ENCODE results near the gene SHOX.
"Not testable (repeated sequence)": the region's sequence is repeated elsewhere in the genome, so short reads cannot be mapped to it uniquely, and the experiment has no call there.

Gene SHOX

DNA sequence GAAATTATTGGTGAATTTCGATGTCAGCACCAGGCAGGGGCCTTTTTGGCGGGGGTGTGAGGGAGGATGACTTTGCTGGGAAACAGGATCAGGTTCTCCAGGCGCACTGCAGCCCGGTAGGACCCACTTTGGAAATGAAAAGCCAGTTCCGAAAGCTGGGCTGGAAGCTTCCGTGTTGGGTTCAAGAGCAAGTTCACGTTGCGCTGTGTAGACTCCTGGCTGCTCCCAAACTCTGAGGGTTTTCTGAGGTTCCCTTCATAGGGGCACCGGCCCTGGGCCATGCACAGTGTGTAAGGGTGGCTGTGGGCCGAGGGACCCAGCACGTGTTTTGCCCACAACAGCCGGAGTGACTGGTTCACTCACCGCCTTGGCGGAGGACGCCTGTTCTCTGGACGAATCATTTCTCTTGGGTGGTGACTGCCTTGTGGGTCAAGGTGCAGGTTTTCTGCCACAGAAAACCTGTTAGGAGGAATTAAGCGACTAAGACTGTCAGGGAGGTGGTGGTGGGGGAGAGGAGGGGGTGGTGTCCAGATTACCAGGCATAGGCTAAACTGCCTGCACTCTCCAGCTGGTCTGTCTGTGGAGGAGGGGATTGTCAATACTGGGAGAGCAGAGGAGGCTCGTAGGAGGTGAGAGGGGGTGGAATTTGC, 8.0 kb downstream of the SHOX start:
- no peak for DNase-seq

DNA sequence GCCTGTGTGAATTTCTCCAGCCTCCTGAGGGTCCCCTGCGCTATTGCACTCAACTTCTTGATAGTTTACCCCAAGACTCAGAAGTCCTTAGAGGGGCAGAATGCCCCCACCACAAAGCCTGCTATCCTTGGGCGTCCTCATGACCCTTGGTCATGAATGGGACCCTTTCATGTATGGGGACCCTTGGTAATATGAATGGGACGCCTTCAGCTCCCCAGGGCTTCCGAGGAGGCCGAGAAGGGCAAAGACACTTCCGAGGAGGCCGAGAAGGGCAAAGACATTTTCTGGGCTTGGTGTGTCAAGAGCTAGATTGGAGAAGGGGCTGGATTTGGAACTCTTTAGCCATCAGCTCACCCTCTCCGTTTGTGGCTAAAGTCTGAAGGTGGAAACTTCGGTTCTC, 8.6 kb downstream of the SHOX start:
- no peak for DNase-seq

DNA sequence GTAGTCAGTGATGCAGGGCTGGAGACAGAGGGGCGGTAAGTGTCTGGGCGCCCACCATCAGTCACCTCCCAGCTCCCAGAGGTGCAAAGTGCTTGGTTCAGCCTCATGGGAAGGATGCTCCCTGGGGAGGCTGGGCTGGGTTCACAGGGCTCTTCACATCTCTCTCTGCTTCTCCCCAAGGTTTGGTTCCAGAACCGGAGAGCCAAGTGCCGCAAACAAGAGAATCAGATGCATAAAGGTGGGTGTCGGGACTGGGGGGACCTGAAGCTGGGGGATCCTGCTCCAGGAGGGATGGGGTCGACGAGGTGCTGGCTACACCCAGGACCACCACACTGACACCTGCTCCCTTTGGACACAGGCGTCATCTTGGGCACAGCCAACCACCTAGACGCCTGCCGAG, 10.1 kb downstream of the SHOX start:
- DNase-seq: no peak

DNA sequence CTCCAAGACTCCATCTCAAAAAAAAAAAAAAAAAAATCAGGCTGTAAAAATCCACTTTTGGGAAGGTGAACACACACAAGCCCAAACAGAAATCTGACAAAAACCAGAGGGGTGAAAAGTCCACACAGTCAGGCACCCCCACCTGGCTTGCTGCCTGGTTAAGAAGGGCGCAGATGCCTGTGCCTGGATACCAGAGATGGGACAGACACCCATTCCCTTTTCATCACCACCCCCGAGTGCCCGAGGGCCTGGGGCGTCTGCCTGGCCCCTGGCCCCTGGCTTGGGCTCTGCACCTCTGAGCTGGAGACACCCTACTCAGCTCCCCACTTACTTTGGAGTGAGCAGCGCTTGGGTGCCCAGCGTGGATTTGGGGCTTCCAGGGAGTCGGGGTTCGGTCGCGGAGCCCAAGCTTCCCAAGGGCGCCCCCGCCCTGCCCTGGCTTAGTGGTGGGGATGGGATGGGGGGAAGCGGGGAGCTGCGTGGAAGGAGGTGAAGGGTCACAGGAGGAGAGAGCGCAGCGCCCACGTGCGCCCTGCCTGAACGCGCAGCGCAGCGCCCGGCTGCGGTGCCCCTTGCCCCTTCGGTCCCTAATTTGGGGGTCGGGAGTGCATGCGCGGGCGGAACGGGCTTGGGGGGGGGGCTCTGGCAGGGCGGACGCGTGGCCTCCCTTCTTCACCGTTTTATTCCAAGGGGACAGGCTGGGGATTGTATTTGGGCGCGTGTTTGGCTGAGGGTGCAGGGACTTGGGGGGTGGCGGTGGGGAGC, 11.3 kb downstream of the SHOX start:
- DNase-seq: no peak

DNA sequence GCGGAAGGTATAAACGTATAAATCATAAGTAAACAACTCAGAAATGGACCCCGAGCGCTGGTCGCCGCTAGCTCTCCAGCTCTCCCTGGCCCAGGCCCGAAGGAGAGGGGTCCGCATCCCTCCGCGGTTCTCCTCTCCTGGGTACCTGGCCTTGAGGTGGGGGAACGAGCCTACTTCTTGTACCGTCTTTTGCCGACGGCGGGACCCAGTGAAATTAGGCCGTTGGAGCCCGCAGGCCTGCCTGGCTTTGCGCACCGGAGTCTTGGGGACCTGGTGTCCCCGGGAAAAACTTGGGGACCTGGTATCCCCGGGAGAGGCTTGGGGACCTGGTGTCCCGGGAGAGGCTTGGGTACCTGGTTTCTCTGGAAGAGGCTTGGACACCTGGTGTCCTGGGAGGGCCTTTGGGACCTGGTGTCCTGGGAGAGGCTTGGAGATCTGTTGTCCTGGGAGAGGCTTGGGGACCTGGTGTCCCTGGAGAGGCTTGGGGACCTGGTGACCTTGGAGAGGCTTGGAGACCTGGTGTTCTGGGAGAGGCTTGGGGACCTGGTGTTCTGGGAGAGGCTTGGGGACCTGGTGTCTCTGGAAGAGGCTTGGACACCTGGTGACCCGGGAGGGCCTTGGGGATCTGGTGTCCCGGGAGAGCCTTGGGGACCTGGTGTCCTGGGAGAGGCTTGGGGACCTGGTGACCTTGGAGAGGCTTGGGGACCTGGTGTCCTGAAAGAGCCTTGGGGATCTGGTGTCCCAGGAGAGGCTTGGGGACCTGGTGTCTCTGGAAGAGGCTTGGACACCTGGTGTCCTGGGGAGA, 12.0 kb downstream of the SHOX start:
- DNase-seq: no peak

DNA sequence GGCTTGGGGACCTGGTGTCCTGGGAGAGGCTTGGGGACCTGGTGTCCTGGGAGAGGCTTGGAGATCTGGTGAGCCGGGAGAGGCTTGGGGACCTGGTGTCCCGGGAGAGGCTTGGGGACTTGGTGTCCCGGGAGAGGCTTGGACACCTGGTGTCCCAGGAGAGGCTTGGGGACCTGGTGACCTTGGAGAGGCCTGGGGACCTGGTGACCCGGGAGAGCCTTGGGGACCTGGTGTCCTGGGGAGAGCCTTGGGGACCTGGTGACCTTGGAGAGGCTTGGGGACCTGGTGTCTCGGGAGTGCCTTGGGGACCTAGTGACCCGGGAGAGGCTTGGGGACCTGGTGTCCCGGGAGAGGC, 12.6 kb downstream of the SHOX start:
- no peak for DNase-seq

DNA sequence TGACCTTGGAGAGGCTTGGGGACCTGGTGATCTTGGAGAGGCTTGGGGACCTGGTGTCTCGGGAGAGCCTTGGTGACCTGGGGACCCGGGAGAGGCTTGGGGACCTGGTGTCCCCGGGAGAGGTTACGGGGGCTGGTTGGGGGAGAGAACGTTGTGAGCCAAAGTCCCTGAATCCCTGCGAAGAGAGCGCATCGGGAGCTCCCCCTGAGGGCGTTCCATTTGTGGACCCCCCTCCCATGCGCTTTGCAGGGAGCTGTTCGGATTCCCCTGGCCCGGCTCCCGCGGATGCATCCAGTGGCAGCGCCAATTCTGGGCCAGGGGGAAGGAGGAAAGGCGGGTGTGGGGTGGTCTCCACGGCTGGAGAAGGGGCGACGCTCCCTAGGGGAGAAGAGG, 13.3 kb downstream of the SHOX start:
- no peak for DNase-seq

DNA sequence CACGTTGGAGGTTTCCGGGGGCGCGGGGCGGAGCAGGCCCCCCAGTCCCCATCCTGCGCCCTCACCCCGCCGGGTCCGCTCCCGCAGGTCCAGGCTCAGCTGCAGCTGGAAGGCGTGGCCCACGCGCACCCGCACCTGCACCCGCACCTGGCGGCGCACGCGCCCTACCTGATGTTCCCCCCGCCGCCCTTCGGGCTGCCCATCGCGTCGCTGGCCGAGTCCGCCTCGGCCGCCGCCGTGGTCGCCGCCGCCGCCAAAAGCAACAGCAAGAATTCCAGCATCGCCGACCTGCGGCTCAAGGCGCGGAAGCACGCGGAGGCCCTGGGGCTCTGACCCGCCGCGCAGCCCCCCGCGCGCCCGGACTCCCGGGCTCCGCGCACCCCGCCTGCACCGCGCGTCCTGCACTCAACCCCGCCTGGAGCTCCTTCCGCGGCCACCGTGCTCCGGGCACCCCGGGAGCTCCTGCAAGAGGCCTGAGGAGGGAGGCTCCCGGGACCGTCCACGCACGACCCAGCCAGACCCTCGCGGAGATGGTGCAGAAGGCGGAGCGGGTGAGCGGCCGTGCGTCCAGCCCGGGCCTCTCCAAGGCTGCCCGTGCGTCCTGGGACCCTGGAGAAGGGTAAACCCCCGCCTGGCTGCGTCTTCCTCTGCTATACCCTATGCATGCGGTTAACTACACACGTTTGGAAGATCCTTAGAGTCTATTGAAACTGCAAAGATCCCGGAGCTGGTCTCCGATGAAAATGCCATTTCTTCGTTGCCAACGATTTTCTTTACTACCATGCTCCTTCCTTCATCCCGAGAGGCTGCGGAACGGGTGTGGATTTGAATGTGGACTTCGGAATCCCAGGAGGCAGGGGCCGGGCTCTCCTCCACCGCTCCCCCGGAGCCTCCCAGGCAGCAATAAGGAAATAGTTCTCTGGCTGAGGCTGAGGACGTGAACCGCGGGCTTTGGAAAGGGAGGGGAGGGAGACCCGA, 14.0 kb downstream of the SHOX start:
- DNase-seq: no peak

DNA sequence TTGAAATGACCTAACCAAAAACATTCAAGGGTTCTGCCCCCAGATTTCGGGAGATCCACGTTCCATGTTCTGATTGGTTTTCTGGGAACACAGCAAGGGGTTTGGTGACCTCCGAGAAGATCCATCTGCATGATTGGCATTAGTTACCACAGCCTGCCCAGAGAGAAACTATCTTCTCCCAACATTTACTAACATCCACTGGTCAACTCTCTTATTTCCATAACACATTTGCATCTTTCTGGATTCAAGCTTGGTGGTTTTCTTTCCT, 15.6 kb downstream of the SHOX start:
- DNase-seq: no peak

DNA sequence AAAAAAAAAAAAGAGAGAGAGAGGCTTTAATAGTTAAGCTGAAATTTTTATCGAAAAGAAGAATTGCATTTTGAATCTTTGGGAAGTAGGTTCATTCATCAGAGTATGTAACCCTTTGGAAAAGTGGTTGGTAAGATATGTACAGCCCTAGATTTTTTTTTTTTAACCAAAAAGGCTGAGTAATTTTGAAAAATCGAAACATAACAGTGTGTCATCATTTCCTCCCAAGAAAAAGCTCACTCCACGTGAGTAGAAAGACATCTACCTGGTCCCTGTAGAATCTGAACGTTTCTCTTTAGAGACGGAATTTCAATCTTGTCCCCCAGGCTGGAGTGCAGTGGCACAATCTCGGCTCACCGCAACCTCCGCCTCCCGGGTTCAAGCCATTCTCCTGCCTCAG, 16.2 kb downstream of the SHOX start:
- DNase-seq: no peak

DNA sequence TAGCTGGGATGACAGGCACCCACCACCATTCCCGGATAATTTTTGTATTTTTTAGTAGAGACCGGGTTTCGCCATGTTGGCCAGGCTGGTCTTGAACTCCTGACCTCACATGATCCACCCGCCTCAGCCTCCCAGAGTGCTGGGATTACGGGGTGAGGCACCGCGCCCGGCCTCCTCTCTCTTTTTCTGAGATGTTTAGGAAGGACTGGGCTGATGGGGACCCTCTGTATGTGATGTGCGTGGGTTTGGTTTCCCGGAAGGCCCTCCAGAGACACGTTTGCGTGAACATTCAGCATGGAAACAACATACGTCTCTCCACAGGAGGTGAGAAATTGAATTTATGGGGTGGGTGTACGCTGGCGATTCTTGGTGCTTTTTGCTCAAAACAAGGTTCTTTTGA, 18.6 kb downstream of the SHOX start:
- DNase-seq: no peak

DNA sequence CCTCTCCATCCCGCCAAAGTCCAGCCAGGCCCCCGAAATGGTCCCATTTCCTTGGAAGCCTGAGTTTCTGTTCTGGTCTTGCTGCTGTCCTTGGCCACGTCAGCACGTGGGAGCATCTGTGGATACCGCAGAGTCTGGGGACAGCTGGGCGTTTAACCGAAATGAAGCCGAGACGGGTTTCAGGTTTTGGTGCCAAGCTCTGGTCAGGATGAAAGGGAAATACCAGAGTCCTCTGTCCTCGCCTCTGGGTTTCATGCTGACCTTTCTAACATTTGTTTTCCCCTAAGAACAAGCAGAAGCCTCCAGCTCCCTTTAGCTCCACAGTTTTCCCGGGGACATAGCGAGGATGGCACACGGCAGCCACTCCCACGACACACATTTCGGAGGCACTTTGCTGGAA, 19.7 kb downstream of the SHOX start:
- DNase-seq: no peak

DNA sequence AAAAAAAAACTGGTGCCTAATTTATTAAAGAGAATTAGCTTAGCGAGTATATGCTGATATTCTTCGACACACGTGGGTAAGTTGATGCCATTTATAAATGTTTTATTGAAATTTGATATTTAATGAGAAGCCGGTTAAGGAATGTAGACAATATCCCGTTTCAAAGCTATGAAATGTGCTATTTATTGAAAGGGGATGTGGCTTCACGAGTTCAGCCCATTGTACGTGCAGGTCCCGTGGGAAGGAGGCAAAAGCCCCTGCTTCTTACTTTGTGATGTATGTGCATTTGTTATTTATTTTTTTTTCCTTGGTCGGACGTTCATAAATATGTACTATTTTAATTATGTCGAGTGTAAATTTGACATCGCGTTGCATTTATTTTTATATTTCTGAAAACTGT, 20.2 kb downstream of the SHOX start:
- no peak for DNase-seq

DNA sequence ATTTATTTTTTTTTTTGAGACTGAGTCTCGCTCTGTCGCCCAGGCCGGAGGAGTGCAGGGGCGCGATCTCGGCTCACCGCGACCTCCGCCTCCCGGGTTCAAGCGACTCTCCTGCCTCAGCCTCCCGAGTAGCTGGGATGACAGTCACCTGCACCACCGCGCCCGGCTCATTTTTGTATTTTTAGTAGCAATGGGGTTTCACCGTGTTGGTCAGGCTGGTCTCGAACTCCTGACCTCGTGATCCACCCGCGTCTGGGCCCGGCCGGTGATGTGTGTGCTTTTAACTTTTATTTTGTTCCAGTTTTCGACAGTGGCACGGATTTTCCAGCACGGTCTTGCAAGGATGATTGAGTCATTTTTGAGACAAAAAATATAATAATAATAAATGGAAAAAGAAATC, 21.3 kb downstream of the SHOX start:
- not testable (repeated sequence) for DNase-seq

DNA sequence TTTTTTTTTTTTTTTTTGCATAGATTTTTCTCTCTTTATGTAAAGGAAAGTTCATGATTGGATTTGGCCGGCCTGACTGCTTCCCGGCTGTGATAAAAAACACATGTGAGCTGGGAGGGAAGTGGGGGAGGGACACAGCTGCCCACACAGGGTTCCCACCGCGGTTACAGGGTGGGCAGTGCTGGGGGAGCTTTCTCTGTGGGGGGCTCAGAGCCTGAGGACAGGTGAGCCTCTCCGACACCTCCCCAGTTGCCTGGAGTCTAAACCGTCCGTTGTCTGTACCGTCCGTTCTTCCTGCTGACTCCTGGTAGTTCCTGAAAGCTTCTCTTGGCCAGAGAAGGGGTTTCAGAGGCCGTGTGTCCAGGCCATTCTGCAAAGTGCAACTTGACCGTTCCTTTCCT, 21.8 kb downstream of the SHOX start:
- no peak for DNase-seq

DNA sequence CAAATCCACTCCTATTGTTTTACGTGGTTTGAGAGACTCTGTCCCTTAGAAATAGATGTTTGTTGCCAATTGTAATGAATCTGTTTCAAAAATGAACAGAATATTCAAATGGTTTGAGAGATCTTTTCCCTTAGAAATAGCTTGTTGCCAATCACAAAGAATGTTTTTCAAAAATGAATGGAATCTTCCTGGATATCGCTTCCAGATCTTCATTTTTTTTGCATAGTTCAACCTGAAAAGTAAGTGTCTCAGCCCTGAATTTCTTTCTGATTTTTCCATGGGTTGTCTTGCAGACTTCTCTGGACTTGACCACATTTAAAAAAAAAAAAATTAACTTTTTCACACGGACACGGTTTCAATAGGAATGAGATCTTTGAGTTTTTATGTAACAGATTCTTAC, 22.7 kb downstream of the SHOX start:
- no peak for DNase-seq

DNA sequence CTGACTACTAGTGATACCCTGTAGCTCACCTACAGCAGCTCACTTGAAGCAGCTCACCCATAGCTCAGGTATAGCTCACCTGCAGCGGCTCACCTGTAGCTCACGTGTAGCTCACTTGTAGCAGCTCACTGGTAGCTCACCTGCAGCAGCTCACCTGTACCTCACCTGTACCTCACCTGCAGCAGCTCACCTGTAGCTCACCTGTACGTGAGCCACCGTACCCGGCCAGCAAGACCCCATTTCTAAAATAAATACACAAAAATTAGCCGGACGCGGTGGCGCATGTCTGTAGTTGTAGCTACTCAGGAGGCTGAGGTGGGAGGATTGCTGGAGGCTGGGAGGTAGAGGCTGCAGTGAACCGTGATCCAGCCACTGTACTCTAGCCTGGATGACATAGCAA, 30.6 kb downstream of the SHOX start:
- no peak for DNase-seq

DNA sequence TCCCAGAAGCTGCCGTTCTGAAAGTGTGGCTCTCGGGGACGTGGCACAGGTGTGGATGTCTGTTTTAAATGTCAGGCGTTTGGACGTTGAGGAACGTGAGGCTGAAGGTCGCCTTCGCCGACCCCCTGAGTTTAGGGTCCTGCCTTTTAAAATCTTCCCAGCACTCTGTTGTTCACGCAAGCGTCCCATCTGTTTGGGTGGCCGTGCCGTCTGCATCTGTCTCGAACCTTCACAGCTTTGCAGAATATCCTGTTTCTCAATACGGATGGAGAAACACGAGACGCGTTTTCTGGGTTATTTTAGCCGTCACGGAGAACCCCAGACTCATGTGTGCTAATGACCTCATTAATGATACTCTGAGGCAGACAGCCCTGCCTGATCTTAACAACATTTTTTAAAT, 31.5 kb downstream of the SHOX start:
- DNase-seq: no peak

DNA sequence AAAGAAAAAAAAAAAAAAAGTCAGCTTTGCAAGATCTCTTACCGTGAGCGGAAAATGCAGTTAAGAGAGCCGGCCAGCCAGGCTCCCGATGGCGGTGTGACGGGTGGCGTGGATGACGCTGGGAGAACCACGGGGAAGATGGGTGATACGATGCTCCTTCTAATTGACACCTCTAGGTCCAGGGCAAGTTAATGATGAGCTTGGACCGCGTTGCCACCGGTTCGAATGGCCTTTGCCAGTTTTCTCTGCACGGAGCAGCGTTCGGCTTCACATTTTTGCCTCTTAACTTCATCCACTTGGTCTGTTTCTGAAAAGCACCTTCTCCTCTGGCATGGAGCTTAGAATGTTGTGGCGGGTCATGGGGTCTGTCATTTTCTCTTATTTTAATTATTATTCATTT, 33.2 kb downstream of the SHOX start:
- DNase-seq: no peak

DNA sequence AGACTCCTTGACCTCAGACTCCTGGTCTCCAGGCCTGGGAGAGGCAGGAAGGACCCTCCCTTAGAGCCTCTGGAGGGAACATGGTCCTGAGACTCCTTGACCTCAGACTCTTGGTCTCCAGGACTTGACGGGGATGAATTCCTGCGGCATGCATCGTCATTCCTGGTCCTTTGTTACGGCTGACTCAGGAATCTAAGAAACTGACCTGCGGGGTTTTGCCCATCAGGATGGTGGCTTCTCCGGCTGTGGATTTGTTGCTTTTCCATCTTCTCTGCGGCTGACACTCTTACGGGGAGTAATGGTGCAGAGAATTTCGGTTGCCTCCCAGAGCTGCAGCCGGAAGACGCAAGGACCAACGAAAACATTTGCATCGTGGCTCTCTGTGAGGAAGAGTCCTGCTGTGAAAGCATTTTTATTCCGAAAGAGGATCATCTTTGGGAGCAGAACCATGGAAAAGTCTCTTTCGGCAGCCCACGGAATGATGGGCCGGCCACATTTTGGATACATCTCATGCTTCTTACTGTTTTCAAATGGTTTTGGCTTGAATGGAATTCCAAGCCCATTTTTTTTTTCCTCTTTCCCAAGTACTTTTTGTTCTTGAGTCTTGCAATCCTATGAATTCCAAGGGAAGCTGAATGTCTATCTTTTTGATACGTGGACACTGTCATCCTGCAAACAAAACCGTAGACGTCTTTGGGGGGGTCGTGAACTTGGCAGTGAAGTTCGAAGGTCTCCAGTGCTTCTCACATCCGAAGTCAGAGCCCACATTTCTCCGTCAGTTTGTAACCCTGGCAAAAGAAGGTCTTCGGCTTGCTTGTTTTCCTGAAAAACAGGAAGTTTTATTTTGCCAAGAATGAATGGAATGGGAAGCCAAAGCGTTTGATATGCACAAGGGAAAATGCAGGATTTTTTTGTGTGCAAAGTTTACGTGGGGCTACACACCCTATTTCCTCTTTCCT, 36.5 kb downstream of the SHOX start:
- no peak for DNase-seq

DNA sequence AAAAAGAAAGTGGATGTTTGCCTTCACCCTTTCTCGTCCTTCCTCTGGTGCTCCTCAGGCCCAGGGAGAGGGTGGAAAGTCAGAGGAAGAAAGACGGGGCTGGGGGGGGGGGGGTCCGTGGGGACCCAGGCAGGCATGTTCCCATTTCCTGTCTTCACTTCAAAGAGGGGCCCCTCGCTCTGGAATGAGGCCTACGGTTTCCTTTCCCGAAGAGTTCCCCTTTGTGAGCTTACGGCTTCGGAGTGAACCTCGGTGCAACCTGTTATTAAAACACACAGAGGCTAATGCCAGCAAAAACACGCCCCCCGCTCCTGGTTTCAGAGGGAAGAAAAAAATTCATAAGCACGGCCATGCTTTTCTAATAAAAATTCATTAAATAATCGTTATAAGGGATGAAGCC, 40.1 kb downstream of the SHOX start:
- DNase-seq: no peak

DNA sequence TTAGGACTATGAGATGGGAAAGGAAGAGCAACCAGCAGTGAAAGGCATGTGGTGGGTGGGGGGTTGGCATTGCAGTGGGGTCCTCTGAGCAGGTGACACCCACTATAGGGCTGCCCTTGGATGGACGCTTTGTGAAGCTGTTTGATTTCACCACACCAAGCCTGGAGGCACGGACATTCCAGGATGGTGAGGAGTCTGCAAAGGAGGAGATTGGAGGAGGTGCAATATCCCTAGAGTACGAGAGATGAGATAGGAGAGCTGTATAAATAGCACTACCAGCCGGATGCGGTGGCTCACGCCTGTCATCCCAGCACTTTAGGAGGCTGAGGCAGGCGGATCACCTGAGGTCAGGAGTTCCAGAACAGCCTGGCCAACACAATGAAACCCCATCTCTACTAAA, 42.3 kb downstream of the SHOX start:
- no peak for DNase-seq
